GM18505 (cell line): ENCODE results near the gene BAX.

Experiments used
- ATAC-seq: cut with Tn5 transposase; IDR thresholded peaks from one replicate; pipeline ENCODE4 v1.9.1; 2021; ENCODE audit not compliant: unreplicated experiment
- POLR2A ChIP-seq: IDR thresholded peaks from 4 replicates; pipeline ENCODE4 v1.6.1; 2011; ENCODE audit warnings: borderline replicate concordance; ENCODE audit not compliant: insufficient read depth, insufficient read length; ENCODE audit errors: extremely low read depth

The BAX gene

DNA sequence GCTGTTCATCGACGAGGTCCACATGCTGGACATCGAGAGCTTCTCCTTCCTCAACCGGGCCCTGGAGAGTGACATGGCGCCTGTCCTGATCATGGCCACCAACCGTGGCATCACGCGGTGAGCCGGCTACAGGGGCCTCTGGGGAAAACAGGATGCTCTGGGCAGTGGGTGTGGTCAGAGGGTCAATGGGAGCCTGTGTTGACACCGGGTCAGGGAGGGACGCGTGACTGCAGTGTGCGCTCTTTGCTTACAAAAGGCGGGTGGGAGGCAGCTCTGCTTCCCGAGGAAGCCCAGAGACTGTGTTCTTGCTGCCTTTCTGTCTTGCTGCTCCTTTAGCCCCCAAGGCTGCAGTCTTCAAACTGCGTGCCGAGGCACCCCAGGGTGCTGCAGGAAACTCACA is 56.5 kb downstream of the BAX start:
- ATAC-seq: no peak
- TF ChIP-seq POLR2A: no peak
